H1 (cell line): Measurements from ENCODE around the gene HNRNPH2. TPM values are rescaled to one million over a fixed set of nuclear protein-coding genes. Genes with fewer than 3 reads are reported as not detected.

Source experiments
- BRCA1 ChIP-seq: IDR thresholded peaks from 2 replicates; pipeline ENCODE4 v1.6.1; 2012; ENCODE audit warnings: low read depth, low read length, improper control_type of control experiment
- CBX5 ChIP-seq: fragments of 300-800, 300-1000 bp; sonication (generic); IDR thresholded peaks from 2 replicates; pipeline ENCODE4 v1.7.1; 2016; ENCODE audit warnings: antibody characterized with exemption, low read length, low read depth
- MAFK ChIP-seq: IDR thresholded peaks from 2 replicates; pipeline ENCODE4 v1.6.1; 2012; ENCODE audit warnings: low read depth, mild to moderate bottlenecking, improper control_type of control experiment, low read length
- SUZ12 ChIP-seq: fragments of 200-600 bp; sonication (generic); IDR thresholded peaks from 2 replicates; pipeline ENCODE4 v1.6.1; 2012; ENCODE audit warnings: mild to moderate bottlenecking, inconsistent platforms, low read length, moderate library complexity, mixed read lengths
- TCF12 ChIP-seq: IDR thresholded peaks from 2 replicates; pipeline ENCODE4 v1.6.1; 2011; ENCODE audit warnings: low read depth, mild to moderate bottlenecking, low read length
- polyA plus RNA-seq, 7 experiments: library from polyadenylated mRNA; depleted of rRNA in 3 of 7; stranded (reverse) in 5 of 7; unstranded in 2 of 7; fragments of >200 nt in 5 of 7; fragments of 200-250 nt in 2 of 7; gene quantifications; 1 replicate in 5 of 7; 2 replicates in 1 of 7; 4 replicates in 1 of 7; pipeline versions ENCODE4 v1.2.1 to v1.2.3, GENCODE V29; 2011 to 2013; ENCODE audit warnings: missing spikeins in 2 of 7, mixed read lengths in 2 of 7
- total RNA-seq: library from RNA; stranded (reverse); fragmentation: NEBNext Ultra II Directional; extraction: Animal tissue kit (Norgen Biotek cat#: 25700); gene quantifications from 2 replicates; pipeline ENCODE4 v1.2.1, GENCODE V29; 2021

Gene HNRNPH2
- total and polyA plus RNA-seq, 2 of the 8 experiments (the other 6 are each of a cell fraction or from before 2014, with no cell fraction given) = 27.7 to 66.7 TPM

- TF ChIP-seq MAFK = no peak
- no peak for TF ChIP-seq BRCA1
- TF ChIP-seq CBX5 = no peak
- TF ChIP-seq SUZ12 = no peak
- TF ChIP-seq TCF12 = no peak
These were observed 8.7 kb downstream of the HNRNPH2 start (continued) for GRCh38 chrX:101416691-101417090.
